GM21737 (cell line): Measurements from ENCODE around the gene PPP1R13B.

Source experiments
- ATAC-seq: cut with Tn5 transposase; IDR thresholded peaks from one replicate; pipeline ENCODE4 v1.9.1; 2021; ENCODE audit warnings: mild to moderate bottlenecking, moderate library complexity; ENCODE audit not compliant: unreplicated experiment

The PPP1R13B gene

GRCh38 chr14:103745424-103745823, 102.0 kb downstream of the PPP1R13B start:
- ATAC-seq, result no peak

GRCh38 chr14:103744621-103745395, 102.6 kb downstream of the PPP1R13B start:
- no peak for ATAC-seq

GRCh38 chr14:103743691-103744090, 103.7 kb downstream of the PPP1R13B start:
- ATAC-seq, result no peak

- ATAC-seq, result no peak
Observed at GRCh38 chr14:103742499-103743255, 104.7 kb downstream of the PPP1R13B start.

GRCh38 chr14:103741876-103742275, 105.5 kb downstream of the PPP1R13B start:
- ATAC-seq, result no peak

- no peak for ATAC-seq
Observed at GRCh38 chr14:103740991-103741689, 106.2 kb downstream of the PPP1R13B start.

GRCh38 chr14:103739793-103740501, 107.4 kb downstream of the PPP1R13B start:
- no peak for ATAC-seq

GRCh38 chr14:103739466-103739792, 107.9 kb downstream of the PPP1R13B start:
- ATAC-seq, result no peak

- ATAC-seq, result no peak
Observed at GRCh38 chr14:103738701-103739451, 108.5 kb downstream of the PPP1R13B start.

- ATAC-seq, result no peak
Observed at GRCh38 chr14:103738166-103738565, 109.2 kb downstream of the PPP1R13B start.

- no peak for ATAC-seq
Observed at GRCh38 chr14:103737432-103738045, 109.8 kb downstream of the PPP1R13B start.

- no peak for ATAC-seq
Observed at GRCh38 chr14:103736546-103737431, 110.6 kb downstream of the PPP1R13B start.

GRCh38 chr14:103735815-103736545, 111.4 kb downstream of the PPP1R13B start:
- no peak for ATAC-seq

GRCh38 chr14:103735439-103735814, 111.9 kb downstream of the PPP1R13B start:
- ATAC-seq, result no peak

- no peak for ATAC-seq
Observed at GRCh38 chr14:103735022-103735421, 112.4 kb downstream of the PPP1R13B start.

GRCh38 chr14:103734081-103734888, 113.1 kb downstream of the PPP1R13B start:
- ATAC-seq, result no peak

GRCh38 chr14:103733651-103734050, 113.7 kb downstream of the PPP1R13B start:
- no peak for ATAC-seq
